Activated naive CD4-positive, alpha-beta T cell treated with anti-CD3 and anti-CD28 coated beads for 36 hours (primary cell): Measurements from ENCODE around the gene DGKI. TPM values are rescaled to one million over a fixed set of nuclear protein-coding genes. Genes with fewer than 3 reads are reported as not detected.
A peak's percentile ranks its signal among the peaks of the same experiment; 100 is the strongest.

Source experiments
- CTCF ChIA-PET: fragments of 350-600 bp; sonication (Branson Sonifier 250); formaldehyde crosslinking; loops from one replicate; lab custom pipeline; 2021; ENCODE audit warnings: antibody characterized with exemption; lab: Charles Lee
- DNase-seq: peaks from one replicate; pipeline ENCODE4 v3.0.0-alpha.2; 2020
- H3K27ac Mint-ChIP-seq: one replicate; pipeline ENCODE4 v1.8.0; 2021; ENCODE audit warnings: mild to moderate bottlenecking, mixed read lengths
- H3K27me3 Mint-ChIP-seq: one replicate; pipeline ENCODE4 v1.8.0; 2021; ENCODE audit warnings: low read depth, mixed read lengths
- H3K36me3 Mint-ChIP-seq: one replicate; pipeline ENCODE4 v1.8.0; 2021; ENCODE audit warnings: low read depth, mixed read lengths
- H3K4me1 Mint-ChIP-seq: one replicate; pipeline ENCODE4 v1.8.0; 2021; ENCODE audit warnings: low read depth, mixed read lengths
- H3K4me3 Mint-ChIP-seq: one replicate; pipeline ENCODE4 v1.8.0; 2021; ENCODE audit warnings: mild to moderate bottlenecking, moderate library complexity, mixed read lengths
- H3K9me3 Mint-ChIP-seq: one replicate; pipeline ENCODE4 v1.8.0; 2021; ENCODE audit warnings: mixed read lengths
- intact Hi-C: fragments of 100-400 bp; cut with micrococcal nuclease; formaldehyde crosslinking; loops from one replicate; pipeline ENCODE4 v1.15.1; 2023
- total RNA-seq, 2 experiments: library from RNA; stranded (reverse); gene quantifications; one replicate each; pipeline ENCODE4 v1.2.3, GENCODE V29; 2021

The DGKI gene
- total RNA-seq, 2 experiments from 2014 or later: 2.0 to 2.7 TPM

- intact Hi-C loops: no loop called here
- Mint-ChIP-seq H3K27ac (no peak overlapping the region), H3K4me3 (no peak overlapping the region), H3K4me1 (no peaks in the 10 kb centered on the region), H3K27me3 (peaks cover 11% of the 10 kb centered on the region), H3K9me3 (no peaks in the 10 kb centered on the region), H3K36me3 (no peaks in the 10 kb centered on the region)
- CTCF ChIA-PET: no interaction called here
- DNase-seq: no peak
Observed at GRCh38 chr7:137798073-137798763, 48.6 kb downstream of the DGKI start.

GRCh38 chr7:137795211-137795610 lies 51.6 kb downstream of the DGKI start:
- H3K4me1 Mint-ChIP-seq: no peaks in the 10 kb centered on the region
- intact Hi-C loops: no loop called here
- peaks cover 11% of the 10 kb centered on the region for H3K27me3 Mint-ChIP-seq
- no peak overlapping the region for H3K27ac Mint-ChIP-seq
- H3K4me3 Mint-ChIP-seq: no peak overlapping the region
- DNase-seq: no peak
- H3K36me3 Mint-ChIP-seq: no peaks in the 10 kb centered on the region
- CTCF ChIA-PET: no interaction called here
- no peaks in the 10 kb centered on the region for H3K9me3 Mint-ChIP-seq

DNA sequence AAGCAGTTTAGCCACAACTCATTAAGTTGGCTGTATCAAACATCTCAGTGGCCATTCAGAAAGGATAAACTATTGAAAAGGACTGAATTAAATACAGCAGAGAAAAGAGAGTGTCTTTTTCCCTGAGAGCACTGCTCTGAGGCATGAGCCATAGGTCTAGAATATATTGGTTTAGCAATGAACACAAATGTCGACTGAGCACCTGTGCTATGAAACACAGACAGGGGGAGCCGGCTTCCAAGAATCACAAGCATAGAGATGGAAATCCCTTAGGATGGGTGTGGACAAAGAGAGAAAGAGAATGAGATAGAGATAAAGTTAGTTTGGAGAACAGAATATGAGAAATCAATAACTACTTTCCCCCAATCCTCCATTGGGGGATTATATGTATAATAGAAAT lies 54.8 kb downstream of the DGKI start:
- no peak for DNase-seq
- no peak overlapping the region for H3K4me3 Mint-ChIP-seq
- no peaks in the 10 kb centered on the region for H3K4me1 Mint-ChIP-seq
- no peaks in the 10 kb centered on the region for H3K9me3 Mint-ChIP-seq
- CTCF ChIA-PET: no interaction called here
- intact Hi-C loops: no loop called here
- no peak overlapping the region for H3K27ac Mint-ChIP-seq
- H3K27me3 Mint-ChIP-seq: peaks cover 2% of the 10 kb centered on the region
- H3K36me3 Mint-ChIP-seq: no peaks in the 10 kb centered on the region

DNA sequence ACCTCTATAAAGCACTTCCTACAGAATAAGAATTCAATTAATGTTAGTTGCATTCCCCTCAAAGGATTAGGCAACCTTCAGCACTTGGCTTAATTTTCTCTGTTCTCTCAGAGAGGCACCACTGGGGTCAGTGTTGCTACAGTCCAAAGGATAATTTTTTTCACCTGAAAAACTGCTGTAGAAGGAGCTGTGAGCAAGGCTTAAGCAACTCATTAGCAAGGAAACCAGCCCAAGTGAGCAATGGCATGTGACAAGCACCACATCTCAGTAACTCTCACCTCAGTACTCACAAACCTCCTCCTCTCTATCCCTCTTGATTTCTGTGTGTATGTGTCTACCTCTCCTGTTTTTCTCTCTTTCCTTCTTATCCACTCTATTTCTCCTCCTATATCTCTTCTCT lies 55.9 kb downstream of the DGKI start:
- CTCF ChIA-PET: interaction anchor here (0.6 kb wide), 1 partner anchor 112 kb away, joined by 4 read pairs; no protein-coding TSS in a partner anchor

DNA sequence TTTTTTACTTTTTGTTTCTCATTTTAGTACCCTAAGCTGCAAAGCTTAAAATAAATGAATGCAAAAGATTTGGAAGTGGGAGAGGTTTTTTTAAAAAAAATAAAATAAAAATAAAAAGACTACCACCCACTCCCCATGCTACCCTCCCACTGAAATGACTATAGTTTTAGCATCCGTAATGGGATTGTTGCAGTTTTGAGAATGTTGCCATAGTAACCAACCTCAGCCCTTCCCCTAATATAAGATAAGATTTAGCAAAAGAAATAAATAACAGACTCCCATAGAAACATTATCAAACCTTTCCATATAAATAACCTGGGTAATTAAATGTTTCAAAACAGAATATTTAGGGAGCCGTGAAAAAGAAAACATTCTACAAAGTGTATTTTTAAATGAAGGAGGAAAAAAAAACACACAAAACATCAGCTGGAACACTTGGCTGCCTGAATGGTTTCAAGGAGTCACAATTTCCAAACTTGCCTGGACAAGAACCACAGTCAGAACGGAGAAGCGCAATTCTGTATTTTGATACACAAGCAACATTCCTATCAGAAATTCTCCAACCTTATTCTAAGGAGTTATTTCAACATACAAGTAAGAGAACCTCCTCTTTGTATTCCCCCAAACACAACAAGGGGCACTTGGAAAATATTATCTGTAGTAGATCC lies 57.4 kb downstream of the DGKI start:
- no peaks in the 10 kb centered on the region for H3K36me3 Mint-ChIP-seq
- intact Hi-C loops: no loop called here
- CTCF ChIA-PET: no interaction called here
- H3K27ac Mint-ChIP-seq: no peak overlapping the region
- H3K4me3 Mint-ChIP-seq: no peak overlapping the region
- no peaks in the 10 kb centered on the region for H3K9me3 Mint-ChIP-seq
- H3K4me1 Mint-ChIP-seq: no peaks in the 10 kb centered on the region
- peaks cover 10% of the 10 kb centered on the region for H3K27me3 Mint-ChIP-seq
- DNase-seq: no peak

More for the DNA sequence above, 55.9 kb downstream of the DGKI start:
- intact Hi-C loops: no loop called here
- peaks cover 5% of the 10 kb centered on the region for H3K27me3 Mint-ChIP-seq
- no peak for DNase-seq
- H3K9me3 Mint-ChIP-seq: no peaks in the 10 kb centered on the region
- H3K4me3 Mint-ChIP-seq: no peak overlapping the region
- no peaks in the 10 kb centered on the region for H3K36me3 Mint-ChIP-seq
- no peak overlapping the region for H3K27ac Mint-ChIP-seq
- no peaks in the 10 kb centered on the region for H3K4me1 Mint-ChIP-seq

DNA sequence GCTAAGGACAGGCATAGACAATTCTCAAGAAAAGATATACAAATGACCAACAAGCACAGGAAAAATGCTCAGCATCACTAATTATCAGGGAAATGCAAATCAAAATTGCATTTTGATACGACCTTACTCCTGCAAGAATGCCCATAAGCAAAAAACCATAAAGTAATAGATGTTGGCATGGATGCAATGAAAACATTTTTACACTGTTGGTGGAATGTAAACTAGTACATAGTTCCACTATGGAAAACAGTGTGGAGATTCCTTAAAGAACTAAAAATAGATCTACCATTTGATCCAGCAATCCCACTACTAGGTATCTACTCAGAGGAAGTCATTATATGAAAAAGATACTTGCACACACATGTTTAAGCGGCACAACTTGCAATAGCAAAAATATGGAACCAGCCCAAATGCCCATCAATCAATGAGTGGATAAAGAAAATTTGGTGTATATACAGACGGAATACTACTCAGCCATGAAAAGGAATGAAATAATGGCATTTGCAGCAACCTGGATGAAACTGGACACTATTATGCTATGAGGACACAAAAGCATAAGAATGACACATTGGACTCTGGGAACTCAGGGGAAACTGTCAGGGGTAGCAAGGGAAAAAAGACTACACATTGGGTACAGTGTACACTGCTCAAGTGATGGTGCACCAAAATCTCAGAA lies 59.3 kb downstream of the DGKI start:
- Mint-ChIP-seq H3K27ac (no peak overlapping the region), H3K4me1 (no peaks in the 10 kb centered on the region), H3K27me3 (peaks cover 23% of the 10 kb centered on the region), H3K36me3 (no peaks in the 10 kb centered on the region), H3K9me3 (no peaks in the 10 kb centered on the region), H3K4me3 (no peak overlapping the region)
- no peak for DNase-seq
- intact Hi-C loops: no loop called here
- CTCF ChIA-PET: no interaction called here

- peaks cover 34% of the 10 kb centered on the region for H3K27me3 Mint-ChIP-seq
- intact Hi-C loops: loop anchor here (10.0 kb wide), 1 partner anchor 116 kb away; no protein-coding TSS in a partner anchor
- no peak for DNase-seq
- no peaks in the 10 kb centered on the region for H3K4me1 Mint-ChIP-seq
- CTCF ChIA-PET: interaction anchor here (0.5 kb wide), 1 partner anchor 917 kb away, joined by 3 read pairs; no protein-coding TSS in a partner anchor
- H3K27ac Mint-ChIP-seq: no peak overlapping the region
- H3K4me3 Mint-ChIP-seq: no peak overlapping the region
- H3K9me3 Mint-ChIP-seq: no peaks in the 10 kb centered on the region
- H3K36me3 Mint-ChIP-seq: no peaks in the 10 kb centered on the region
Observed at GRCh38 chr7:137778511-137778910, 68.3 kb downstream of the DGKI start.

GRCh38 chr7:137774793-137775201 lies 72.0 kb downstream of the DGKI start:
- peaks cover 9% of the 10 kb centered on the region for H3K27me3 Mint-ChIP-seq
- DNase-seq: peak; percentile 5
- no peak overlapping the region for H3K4me3 Mint-ChIP-seq
- H3K9me3 Mint-ChIP-seq: no peaks in the 10 kb centered on the region
- H3K27ac Mint-ChIP-seq: no peak overlapping the region
- no peaks in the 10 kb centered on the region for H3K4me1 Mint-ChIP-seq
- H3K36me3 Mint-ChIP-seq: no peaks in the 10 kb centered on the region
- CTCF ChIA-PET: interaction anchor here (0.6 kb wide), 1 partner anchor 247 kb away, joined by 3 read pairs; no protein-coding TSS in a partner anchor
- intact Hi-C loops: loop anchor here (10.0 kb wide), 1 partner anchor 120 kb away; no protein-coding TSS in a partner anchor

- no peak overlapping the region for H3K4me3 Mint-ChIP-seq
- no peaks in the 10 kb centered on the region for H3K36me3 Mint-ChIP-seq
- CTCF ChIA-PET: no interaction called here
- H3K9me3 Mint-ChIP-seq: no peaks in the 10 kb centered on the region
- intact Hi-C loops: loop anchor here (10.0 kb wide), 1 partner anchor 122 kb away; no protein-coding TSS in a partner anchor
- H3K27me3 Mint-ChIP-seq: peaks cover 2% of the 10 kb centered on the region
- no peak overlapping the region for H3K27ac Mint-ChIP-seq
- H3K4me1 Mint-ChIP-seq: no peaks in the 10 kb centered on the region
- no peak for DNase-seq
Observed at GRCh38 chr7:137772748-137773147, 74.0 kb downstream of the DGKI start.

DNA sequence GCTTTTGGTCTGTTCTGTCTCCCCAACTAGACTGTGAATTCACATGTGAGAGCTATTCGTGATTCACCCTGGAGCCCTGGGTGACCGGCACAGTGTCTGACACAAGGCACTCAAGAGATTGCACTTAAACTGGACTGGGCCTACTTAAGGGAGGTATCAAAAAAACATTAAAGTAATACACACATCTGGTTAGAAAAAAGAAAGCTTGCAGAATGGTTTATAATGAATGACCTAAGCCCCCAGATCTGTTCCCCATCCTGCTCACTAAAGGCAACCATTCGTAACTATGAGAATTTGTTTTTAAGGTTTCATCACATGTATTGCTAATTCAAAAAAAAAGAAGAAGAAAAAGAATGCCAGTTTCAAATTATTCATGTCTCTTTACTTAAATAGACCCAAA lies 74.5 kb downstream of the DGKI start:
- intact Hi-C loops: loop anchor here (10.0 kb wide), 1 partner anchor 122 kb away; no protein-coding TSS in a partner anchor
- Mint-ChIP-seq H3K36me3 (no peaks in the 10 kb centered on the region), H3K4me1 (no peaks in the 10 kb centered on the region), H3K27me3 (peaks cover 2% of the 10 kb centered on the region), H3K27ac (no peak overlapping the region), H3K9me3 (no peaks in the 10 kb centered on the region), H3K4me3 (no peak overlapping the region)
- CTCF ChIA-PET: no interaction called here
- no peak for DNase-seq

GRCh38 chr7:137771679-137772078 lies 75.1 kb downstream of the DGKI start:
- no peak for DNase-seq
- intact Hi-C loops: loop anchor here (10.0 kb wide), 1 partner anchor 123 kb away; no protein-coding TSS in a partner anchor
- Mint-ChIP-seq H3K4me3 (no peak overlapping the region), H3K4me1 (no peaks in the 10 kb centered on the region), H3K36me3 (no peaks in the 10 kb centered on the region), H3K27me3 (peaks cover 2% of the 10 kb centered on the region), H3K27ac (no peak overlapping the region), H3K9me3 (no peaks in the 10 kb centered on the region)
- CTCF ChIA-PET: no interaction called here

GRCh38 chr7:137771273-137771672 lies 75.5 kb downstream of the DGKI start:
- CTCF ChIA-PET: interaction anchor here (0.6 kb wide), 1 partner anchor 11 kb away, joined by 3 read pairs; no protein-coding TSS in a partner anchor
- DNase-seq: no peak
- Mint-ChIP-seq H3K27me3 (peaks cover under 1% of the 10 kb centered on the region), H3K9me3 (no peaks in the 10 kb centered on the region), H3K4me3 (no peak overlapping the region), H3K4me1 (no peaks in the 10 kb centered on the region), H3K27ac (no peak overlapping the region), H3K36me3 (no peaks in the 10 kb centered on the region)
- intact Hi-C loops: loop anchor here (10.0 kb wide), 1 partner anchor 124 kb away; no protein-coding TSS in a partner anchor
